ENCODE data around the gene JADE1. TPM values are rescaled to one million over a fixed set of nuclear protein-coding genes. Genes with fewer than 3 reads are reported as not detected.
A peak's percentile ranks its signal among the peaks of the same experiment; 100 is the strongest.

Gene JADE1
- total RNA-seq, 6 donors from 2014 or later: 26.2 to 46.5 (median 38.1) TPM

DNA sequence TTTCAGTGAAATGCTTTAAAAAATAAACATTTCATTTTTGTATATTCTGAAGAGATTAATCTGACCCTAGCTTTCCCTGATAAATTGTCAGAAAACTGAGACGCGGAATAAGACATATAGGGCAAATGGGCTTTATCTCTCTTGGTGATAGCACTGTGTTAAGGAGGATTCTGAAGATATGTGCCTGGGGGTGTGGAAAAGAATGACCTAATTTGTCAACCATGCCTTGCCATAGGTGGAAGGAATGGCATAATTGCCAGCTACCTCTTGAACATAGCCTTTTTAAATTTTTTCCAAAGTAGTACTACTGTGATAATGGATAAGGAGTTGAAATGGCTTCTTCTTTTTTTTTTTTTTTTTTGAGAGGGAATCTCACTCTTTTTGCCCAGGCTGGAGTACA lies 11.7 kb downstream of the JADE1 start:
- WGBS, 2 donors: 89 to 95% methylated on average over 2 of the region's 2 CpGs
- Histone ChIP-seq H3K27ac (no peak overlapping the region), H3K36me3 (no peaks in the 10 kb centered on the region), H3K9me3 (no peaks in the 10 kb centered on the region), H3K4me1 (peaks cover 14 to 27% (median 17%) of the 10 kb centered on the region in 4 donors), H3K4me3 (no peak overlapping the region), H3K27me3 (no peaks in the 10 kb centered on the region)
- DNase-seq: no peak
- TF ChIP-seq POLR2AphosphoS5 (IDR thresholded peaks at IDR 0.05) (no peak), CTCF (IDR thresholded peaks at IDR 0.05) (no peak)
- no peak for ATAC-seq (ENCODE audit: low FRiP score in 2 of 2)

DNA sequence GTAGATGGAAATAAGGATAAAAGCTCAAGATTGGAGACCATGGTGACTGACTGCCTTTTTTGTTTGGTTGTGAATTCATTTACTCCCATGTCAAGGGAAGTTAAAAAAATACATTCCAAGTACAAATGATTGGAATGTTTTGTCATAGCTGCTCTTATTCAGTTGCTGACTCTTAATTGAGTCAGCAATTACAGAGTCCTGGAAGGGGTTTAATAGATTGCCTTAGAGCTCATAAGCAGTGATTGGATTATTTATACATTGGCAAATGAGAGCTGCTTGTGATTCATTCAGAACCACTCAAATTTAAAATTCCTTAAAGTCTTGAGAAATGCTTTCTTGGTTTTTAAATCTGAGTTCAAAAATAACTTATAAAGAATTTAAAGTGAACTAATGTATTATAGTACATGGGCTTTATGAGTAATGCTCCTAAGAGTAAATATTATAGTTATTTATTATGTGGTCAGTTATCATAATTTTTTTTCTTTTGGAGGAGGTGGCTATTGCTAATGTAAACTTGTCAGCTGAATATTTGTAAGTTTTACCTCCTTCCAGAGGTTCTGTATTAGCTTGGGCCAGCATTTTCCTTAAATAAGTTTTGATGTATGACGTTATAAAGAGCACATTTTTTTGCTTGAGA lies 13.6 kb downstream of the JADE1 start:
- no peak overlapping the region for H3K27ac ChIP-seq
- WGBS, 2 donors: 53 to 56% methylated on average over 1 of the region's 1 CpG
- no peaks in the 10 kb centered on the region for H3K36me3 ChIP-seq
- H3K27me3 ChIP-seq: no peaks in the 10 kb centered on the region
- no peaks in the 10 kb centered on the region for H3K9me3 ChIP-seq
- ATAC-seq (ENCODE audit: low FRiP score in 2 of 2) (peak in 1 of 2 donors; percentile 56), DNase-seq (no peak)
- no peak overlapping the region for H3K4me3 ChIP-seq
- peaks cover 16 to 41% (median 19%) of the 10 kb centered on the region in 4 donors for H3K4me1 ChIP-seq
- TF ChIP-seq POLR2AphosphoS5 (IDR thresholded peaks at IDR 0.05) (no peak), POLR2A (IDR thresholded peaks at IDR 0.05) (no peak), EP300 (IDR thresholded peaks at IDR 0.05) (no peak), CTCF (IDR thresholded peaks at IDR 0.05) (no peak)

DNA sequence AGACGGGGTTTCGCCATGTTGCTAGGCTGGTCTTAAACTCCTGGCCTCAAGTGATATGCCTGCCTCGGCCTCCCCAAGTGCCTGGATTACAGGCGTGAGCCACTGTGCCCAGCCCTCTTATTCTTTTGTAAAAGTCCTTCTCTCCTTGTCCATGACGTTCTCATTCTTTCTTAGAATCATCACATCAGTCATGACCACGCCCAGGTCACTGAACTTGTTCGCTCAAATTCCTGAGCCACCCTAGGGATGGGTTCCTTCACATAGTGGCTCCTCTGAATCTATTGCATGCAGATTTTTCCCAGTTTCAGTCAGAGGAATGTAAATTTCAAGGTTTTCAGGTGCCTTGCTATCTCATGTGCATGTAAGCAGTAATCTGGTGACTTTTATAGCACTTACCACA lies 15.7 kb downstream of the JADE1 start:
- H3K27me3 ChIP-seq: no peaks in the 10 kb centered on the region
- no peaks in the 10 kb centered on the region for H3K9me3 ChIP-seq
- no peak overlapping the region for H3K4me3 ChIP-seq
- ATAC-seq (ENCODE audit: low FRiP score in 2 of 2) (peak in 1 of 2 donors; percentile 47), DNase-seq (no peak)
- peaks cover 17 to 36% (median 19%) of the 10 kb centered on the region in 4 donors for H3K4me1 ChIP-seq
- no peak for TF ChIP-seq POLR2A (IDR thresholded peaks at IDR 0.05)
- TF ChIP-seq POLR2AphosphoS5 (IDR thresholded peaks at IDR 0.05): no peak
- TF ChIP-seq EP300 (IDR thresholded peaks at IDR 0.05): no peak
- no peak for TF ChIP-seq CTCF (IDR thresholded peaks at IDR 0.05)
- H3K27ac ChIP-seq: no peak overlapping the region
- 78 to 81% methylated on average over 7 of the region's 7 CpGs for WGBS, 2 donors
- no peaks in the 10 kb centered on the region for H3K36me3 ChIP-seq

GRCh38 chr4:128827296-128827695 lies 17.8 kb downstream of the JADE1 start:
- TF ChIP-seq EP300 (IDR thresholded peaks at IDR 0.05) (no peak), POLR2AphosphoS5 (IDR thresholded peaks at IDR 0.05) (no peak), POLR2A (IDR thresholded peaks at IDR 0.05) (no peak), CTCF (IDR thresholded peaks at IDR 0.05) (no peak)
- DNase-seq (no peak), ATAC-seq (ENCODE audit: low FRiP score in 2 of 2) (no peak)
- no peak overlapping the region for H3K27ac ChIP-seq
- H3K4me1 ChIP-seq: peaks cover 32 to 51% (median 36%) of the 10 kb centered on the region in 4 donors
- no peaks in the 10 kb centered on the region for H3K9me3 ChIP-seq
- no peak overlapping the region for H3K4me3 ChIP-seq
- H3K36me3 ChIP-seq: peaks cover 0 to under 1% (median 0%) of the 10 kb centered on the region in 4 donors
- H3K27me3 ChIP-seq: no peaks in the 10 kb centered on the region

GRCh38 chr4:128830906-128831503 lies 21.5 kb downstream of the JADE1 start:
- H3K4me1 ChIP-seq: peaks cover 19 to 44% (median 29%) of the 10 kb centered on the region in 4 donors

More at GRCh38 chr4:128830906-128831503, 21.5 kb downstream of the JADE1 start:
- no peak for TF ChIP-seq EP300 (IDR thresholded peaks at IDR 0.05)
- no peak for TF ChIP-seq POLR2A (IDR thresholded peaks at IDR 0.05)
- TF ChIP-seq POLR2AphosphoS5 (IDR thresholded peaks at IDR 0.05): no peak
- no peak for TF ChIP-seq CTCF (IDR thresholded peaks at IDR 0.05)
- H3K36me3 ChIP-seq: peaks cover 0 to 32% (median 10%) of the 10 kb centered on the region in 4 donors
- peak overlapping the region in 2 of 4 donors; percentile 13 to 36 for H3K27ac ChIP-seq
- DNase-seq: no peak
- no peak for ATAC-seq (ENCODE audit: low FRiP score in 2 of 2)
- no peaks in the 10 kb centered on the region for H3K9me3 ChIP-seq
- WGBS, 2 donors: 16 to 31% methylated on average over 5 of the region's 5 CpGs
- H3K4me3 ChIP-seq: no peak overlapping the region
- H3K27me3 ChIP-seq: no peaks in the 10 kb centered on the region
